ENCODE measurements around the gene SLCO3A1.

Gene SLCO3A1

GRCh38 chr15:91887321-91887720 is 33.8 kb downstream of the SLCO3A1 start:
- POLR2A ChIA-PET (ENCODE audit: low non-redundant PET), result no interaction called here
- CTCF ChIA-PET, result no interaction called here
- H3K27ac ChIP-seq, result peak overlapping the region; percentile 16; the same call in 1 of the 2 replicates
- TF ChIP-seq, protein P1, sequence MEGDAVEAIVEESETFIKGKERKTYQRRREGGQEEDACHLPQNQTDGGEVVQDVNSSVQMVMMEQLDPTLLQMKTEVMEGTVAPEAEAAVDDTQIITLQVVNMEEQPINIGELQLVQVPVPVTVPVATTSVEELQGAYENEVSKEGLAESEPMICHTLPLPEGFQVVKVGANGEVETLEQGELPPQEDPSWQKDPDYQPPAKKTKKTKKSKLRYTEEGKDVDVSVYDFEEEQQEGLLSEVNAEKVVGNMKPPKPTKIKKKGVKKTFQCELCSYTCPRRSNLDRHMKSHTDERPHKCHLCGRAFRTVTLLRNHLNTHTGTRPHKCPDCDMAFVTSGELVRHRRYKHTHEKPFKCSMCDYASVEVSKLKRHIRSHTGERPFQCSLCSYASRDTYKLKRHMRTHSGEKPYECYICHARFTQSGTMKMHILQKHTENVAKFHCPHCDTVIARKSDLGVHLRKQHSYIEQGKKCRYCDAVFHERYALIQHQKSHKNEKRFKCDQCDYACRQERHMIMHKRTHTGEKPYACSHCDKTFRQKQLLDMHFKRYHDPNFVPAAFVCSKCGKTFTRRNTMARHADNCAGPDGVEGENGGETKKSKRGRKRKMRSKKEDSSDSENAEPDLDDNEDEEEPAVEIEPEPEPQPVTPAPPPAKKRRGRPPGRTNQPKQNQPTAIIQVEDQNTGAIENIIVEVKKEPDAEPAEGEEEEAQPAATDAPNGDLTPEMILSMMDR (conservative IDR thresholded peaks at IDR 0.05; ENCODE audit: low read depth), result no peak
- no peak for DNase-seq (ENCODE audit: low spot score)

DNA sequence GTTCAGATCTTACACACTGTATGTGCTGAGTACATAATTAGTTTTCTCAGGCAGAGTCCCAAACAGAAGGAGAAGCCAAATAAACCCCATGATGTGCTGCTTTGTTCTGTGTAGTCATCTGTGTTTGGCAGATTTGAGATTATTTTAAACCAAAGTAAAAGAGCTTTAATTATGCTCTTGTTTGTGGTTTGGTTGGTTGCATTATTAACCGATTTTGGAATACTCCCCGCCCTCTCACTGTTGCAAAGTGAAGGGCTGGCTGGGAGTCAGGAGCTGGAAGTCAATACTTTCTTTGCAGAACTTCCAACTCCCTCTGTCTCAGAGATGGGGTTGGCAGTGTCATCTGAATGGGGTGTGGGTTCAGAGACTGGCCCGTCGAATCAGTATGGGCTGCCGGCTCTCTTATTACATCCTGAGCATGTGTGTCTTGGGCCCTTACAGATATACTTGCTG is 34.4 kb downstream of the SLCO3A1 start:
- POLR2A ChIA-PET (ENCODE audit: low non-redundant PET), result no interaction called here
- TF ChIP-seq, protein P1 (conservative IDR thresholded peaks at IDR 0.05; ENCODE audit: low read depth), result no peak
- CTCF ChIA-PET, result interaction anchor here (0.7 kb wide), 1 partner anchor 236 kb away, joined by 3 read pairs; no protein-coding TSS in a partner anchor
- H3K27ac ChIP-seq, result no peak overlapping the region
- DNase-seq (ENCODE audit: low spot score), result no peak

DNA sequence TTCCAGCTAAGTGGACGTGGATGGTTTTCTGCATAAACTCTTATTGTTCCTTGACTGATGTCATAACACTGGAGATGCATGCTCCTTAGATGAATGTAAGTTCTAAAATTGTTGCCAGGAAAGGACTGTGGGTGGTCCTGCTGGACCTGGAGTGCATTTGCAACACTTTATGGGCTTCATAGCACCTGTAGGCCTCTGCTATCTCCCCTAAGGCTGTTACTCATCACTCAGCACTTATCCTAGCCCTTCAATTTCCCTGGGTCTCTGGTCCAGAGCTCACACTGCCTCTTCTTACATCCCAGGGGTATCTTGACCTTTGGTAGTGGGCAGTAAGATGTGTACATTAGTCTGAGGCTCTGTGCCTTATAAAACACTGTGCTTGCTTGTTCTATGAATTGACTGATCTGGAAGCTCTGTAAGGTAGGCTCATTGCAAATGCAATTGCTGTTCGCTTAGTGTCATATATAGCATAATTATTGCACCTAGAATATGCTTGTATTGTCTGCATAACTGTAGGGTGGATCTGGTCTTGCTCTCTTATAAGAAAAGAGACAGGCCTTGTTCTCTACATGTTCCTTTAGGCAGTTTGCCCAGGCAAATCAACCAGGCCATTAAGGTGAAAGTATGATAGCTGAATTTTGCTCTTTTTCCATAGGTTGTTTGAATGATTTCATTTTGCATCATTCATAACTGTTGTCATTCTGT is 35.8 kb downstream of the SLCO3A1 start:
- POLR2A ChIA-PET (ENCODE audit: low non-redundant PET), result no interaction called here
- DNase-seq (ENCODE audit: low spot score), result no peak
- CTCF ChIA-PET, result no interaction called here
- TF ChIP-seq, protein P1 (conservative IDR thresholded peaks at IDR 0.05; ENCODE audit: low read depth), result no peak
- H3K27ac ChIP-seq, result no peak overlapping the region

GRCh38 chr15:91890614-91891013 is 37.1 kb downstream of the SLCO3A1 start:
- peak overlapping the region; percentile 63 for H3K27ac ChIP-seq
- DNase-seq (ENCODE audit: low spot score), result peak; percentile 95
- TF ChIP-seq, protein P1 (conservative IDR thresholded peaks at IDR 0.05; ENCODE audit: low read depth), result no peak
- CTCF ChIA-PET, result interaction anchor here (1.2 kb wide), 1 partner anchor 51 kb away, joined by 3 read pairs; no protein-coding TSS in a partner anchor
- POLR2A ChIA-PET (ENCODE audit: low non-redundant PET), result no interaction called here

GRCh38 chr15:91891101-91891500 is 37.6 kb downstream of the SLCO3A1 start:
- TF ChIP-seq, protein P1 (conservative IDR thresholded peaks at IDR 0.05; ENCODE audit: low read depth), result no peak
- ChIA-PET POLR2A (ENCODE audit: low non-redundant PET) (no interaction called here), CTCF (interaction anchor here (0.6 to 1.2 kb wide), 2 partner anchors 38 to 51 kb away, joined by 3 read pairs; no protein-coding TSS in a partner anchor)
- no peak overlapping the region for H3K27ac ChIP-seq
- DNase-seq (ENCODE audit: low spot score), result no peak

DNA sequence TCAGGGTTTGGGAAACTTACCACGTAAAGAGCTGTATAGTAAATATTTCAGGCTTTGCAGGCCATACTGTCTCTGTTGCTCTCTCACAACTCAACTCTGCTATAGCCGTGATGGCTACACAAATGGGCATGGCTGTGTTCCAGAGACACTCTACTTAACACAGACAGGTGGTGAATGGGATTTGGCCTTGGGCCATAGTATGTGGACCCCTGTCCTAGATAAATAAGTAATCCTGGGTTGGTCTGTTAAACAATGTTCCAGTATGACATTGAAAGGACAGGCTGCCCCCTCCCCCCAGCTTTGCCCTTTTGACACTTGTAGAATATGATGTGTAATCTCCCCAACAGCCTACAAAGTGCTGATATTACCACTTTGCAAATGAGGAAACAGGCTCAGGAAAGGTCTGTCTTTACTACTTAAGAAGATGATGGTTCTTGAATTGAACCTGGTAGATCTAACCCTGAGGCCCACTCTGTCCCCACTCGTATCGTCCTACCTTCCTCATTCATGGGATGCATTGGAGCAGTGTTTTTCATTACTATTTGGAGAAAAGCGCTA is 38.4 kb downstream of the SLCO3A1 start:
- DNase-seq (ENCODE audit: low spot score), result no peak
- POLR2A ChIA-PET (ENCODE audit: low non-redundant PET), result no interaction called here

More for the DNA sequence above, 38.4 kb downstream of the SLCO3A1 start:
- TF ChIP-seq, protein P1 (conservative IDR thresholded peaks at IDR 0.05; ENCODE audit: low read depth), result no peak
- CTCF ChIA-PET, result interaction anchor here (1.4 kb wide), 1 partner anchor 50 kb away, joined by 5 read pairs; no protein-coding TSS in a partner anchor
- H3K27ac ChIP-seq, result no peak overlapping the region
